Mesendoderm (in vitro differentiated cells): ENCODE measurements around the gene CPLANE2.

Experiments
- DNase-seq: peaks from one replicate; pipeline ENCODE4 v3.0.0; 2013
- H2AK5ac ChIP-seq: 2 replicates; pipeline ENCODE4 v1.6.1; 2013; ENCODE audit warnings: low read length, inconsistent platforms
- H2BK120ac ChIP-seq: 2 replicates; pipeline ENCODE4 v1.6.1; 2013; ENCODE audit warnings: low read depth, mild to moderate bottlenecking, low read length, moderate library complexity, mixed read lengths
- H2BK15ac ChIP-seq: replicated peaks from 2 replicates; pipeline ENCODE4 v1.6.1; 2013; ENCODE audit warnings: low read depth, mild to moderate bottlenecking, moderate library complexity
- H2BK5ac ChIP-seq: 2 replicates; pipeline ENCODE4 v1.6.1; 2013; ENCODE audit warnings: low read length, inconsistent platforms
- H3K18ac ChIP-seq: 2 replicates; pipeline ENCODE4 v1.6.1; 2013; ENCODE audit warnings: mild to moderate bottlenecking, low read length, mixed read lengths
- H3K23ac ChIP-seq: one replicate; pipeline ENCODE4 v1.6.1; 2013; ENCODE audit warnings: low read length
- H3K27ac ChIP-seq: 2 replicates; pipeline ENCODE4 v1.5.1; 2013; ENCODE audit warnings: low read depth, mild to moderate bottlenecking, inconsistent platforms, low read length, moderate library complexity
- H3K27me3 ChIP-seq: 2 replicates; pipeline ENCODE4 v1.6.1; 2013; ENCODE audit warnings: low read length, control low read depth, mild to moderate bottlenecking, inconsistent platforms; ENCODE audit not compliant: insufficient read depth, poor library complexity
- H3K36me3 ChIP-seq: 2 replicates; pipeline ENCODE4 v1.6.1; 2013; ENCODE audit warnings: low read length, inconsistent platforms; ENCODE audit not compliant: control insufficient read depth, insufficient read depth
- H3K4ac ChIP-seq: one replicate; pipeline ENCODE4 v1.6.1; 2013; ENCODE audit warnings: low read depth, mild to moderate bottlenecking, low read length, moderate library complexity
- H3K4me1 ChIP-seq: 2 replicates; pipeline ENCODE4 v1.6.1; 2013; ENCODE audit warnings: low read depth, low read length, inconsistent platforms; ENCODE audit not compliant: control insufficient read depth
- H3K4me2 ChIP-seq: 2 replicates; pipeline ENCODE4 v1.6.1; 2013; ENCODE audit warnings: low read length
- H3K4me3 ChIP-seq: 2 replicates; pipeline ENCODE4 v1.5.1; 2013; ENCODE audit warnings: mild to moderate bottlenecking, low read length
- H3K56ac ChIP-seq: one replicate; pipeline ENCODE4 v1.6.1; 2013; ENCODE audit warnings: low read length
- H3K79me1 ChIP-seq: 2 replicates; pipeline ENCODE4 v1.6.1; 2013; ENCODE audit warnings: low read length, inconsistent platforms
- H3K79me2 ChIP-seq: 2 replicates; pipeline ENCODE4 v1.6.1; 2013; ENCODE audit warnings: mild to moderate bottlenecking, low read length; ENCODE audit not compliant: control insufficient read depth, insufficient read depth
- H3K9ac ChIP-seq: 2 replicates; pipeline ENCODE4 v1.6.1; 2013; ENCODE audit warnings: low read length, inconsistent platforms
- H4K5ac ChIP-seq: one replicate; pipeline ENCODE4 v1.6.1; 2013; ENCODE audit warnings: low read length
- H4K8ac ChIP-seq: one replicate; pipeline ENCODE4 v1.6.1; 2013; ENCODE audit warnings: low read depth, mild to moderate bottlenecking, control low read depth, low read length, moderate library complexity
- WGBS: extraction: QIAGEN DNeasy Blood & Tissue Kit; methylation state at CpG from one replicate; pipeline ENCODE4 v1.1.7; 2013; ENCODE audit warnings: low lambda C conversion rate, missing lambda C conversion rate; ENCODE audit not compliant: insufficient coverage; ENCODE audit errors: extremely low coverage; 5-methylcytosine and 5-hydroxymethylcytosine counted together

The CPLANE2 gene

DNA sequence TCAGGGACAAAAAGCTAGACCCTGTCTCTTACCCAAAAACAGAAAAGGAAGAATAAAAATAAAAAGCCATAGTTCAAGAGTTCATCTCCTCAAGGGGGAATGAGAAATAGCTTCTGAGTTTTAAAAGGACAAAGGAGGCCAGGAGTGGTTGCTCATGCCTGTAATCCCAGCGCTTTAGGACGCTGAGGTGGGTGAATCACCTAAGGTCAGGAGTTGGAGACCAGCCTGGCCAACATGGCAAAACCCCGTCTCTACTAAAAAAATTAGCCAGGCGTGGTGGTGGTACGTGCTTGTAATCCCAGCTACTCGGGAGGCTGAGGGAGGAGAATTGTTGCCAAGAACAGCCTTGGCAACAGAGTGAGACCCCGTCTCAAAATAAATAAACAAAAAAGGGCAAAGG lies 38.6 kb upstream of the CPLANE2 start:
- no peak overlapping the region for H3K4ac ChIP-seq

GRCh38 chr1:16267690-16268180 lies 30.8 kb upstream of the CPLANE2 start:
- H3K9ac ChIP-seq: no peak overlapping the region
- H3K27me3 ChIP-seq: no peaks in the 10 kb centered on the region
- no peaks in the 10 kb centered on the region for H3K79me2 ChIP-seq
- H2AK5ac ChIP-seq: no peak overlapping the region
- H2BK5ac ChIP-seq: no peak overlapping the region
- H3K4me3 ChIP-seq: no peak overlapping the region
- H4K5ac ChIP-seq: no peak overlapping the region
- H3K4me2 ChIP-seq: no peak overlapping the region
- H3K79me1 ChIP-seq: peaks cover 4% of the 10 kb centered on the region
- H3K27ac ChIP-seq: no peak overlapping the region
- H4K8ac ChIP-seq: no peak overlapping the region
- DNase-seq: no peak
- H3K4me1 ChIP-seq: peaks cover 6% of the 10 kb centered on the region
- H3K36me3 ChIP-seq: no peaks in the 10 kb centered on the region
- no peak overlapping the region for H2BK15ac ChIP-seq
- H3K23ac ChIP-seq: no peak overlapping the region
- no peak overlapping the region for H2BK120ac ChIP-seq
- no peak overlapping the region for H3K56ac ChIP-seq
- H3K4ac ChIP-seq: no peak overlapping the region
- H3K18ac ChIP-seq: no peak overlapping the region

More for the DNA sequence above, 38.6 kb upstream of the CPLANE2 start:
- no peak overlapping the region for H3K4me2 ChIP-seq
- H3K79me1 ChIP-seq: no peaks in the 10 kb centered on the region
- H2BK15ac ChIP-seq: no peak overlapping the region
- no peak overlapping the region for H3K56ac ChIP-seq
- WGBS: no CpG with 5 or more reads among the region's 7 CpGs
- H3K9ac ChIP-seq: no peak overlapping the region
- H2BK120ac ChIP-seq: no peak overlapping the region
- no peak overlapping the region for H4K8ac ChIP-seq
- H3K36me3 ChIP-seq: no peaks in the 10 kb centered on the region
- DNase-seq: no peak
- H3K4me1 ChIP-seq: peaks cover 3% of the 10 kb centered on the region
- no peaks in the 10 kb centered on the region for H3K79me2 ChIP-seq
- no peak overlapping the region for H3K27ac ChIP-seq
- H2BK5ac ChIP-seq: no peak overlapping the region
- H3K27me3 ChIP-seq: no peaks in the 10 kb centered on the region
- no peak overlapping the region for H3K4me3 ChIP-seq
- no peak overlapping the region for H3K18ac ChIP-seq
- H2AK5ac ChIP-seq: no peak overlapping the region
- H4K5ac ChIP-seq: no peak overlapping the region
- H3K23ac ChIP-seq: no peak overlapping the region

- H2BK120ac ChIP-seq: no peak overlapping the region
- DNase-seq: peak; percentile 28
- H3K56ac ChIP-seq: peak overlapping the region; percentile 12
- peaks cover 4% of the 10 kb centered on the region for H3K79me1 ChIP-seq
- no peak overlapping the region for H2AK5ac ChIP-seq
- no peak overlapping the region for H3K4me3 ChIP-seq
- no peaks in the 10 kb centered on the region for H3K79me2 ChIP-seq
- H3K4ac ChIP-seq: no peak overlapping the region
- H2BK15ac ChIP-seq: no peak overlapping the region
- no peaks in the 10 kb centered on the region for H3K36me3 ChIP-seq
- H3K4me2 ChIP-seq: no peak overlapping the region
- no peak overlapping the region for H3K18ac ChIP-seq
- H3K27ac ChIP-seq: no peak overlapping the region
- WGBS: no CpG with 5 or more reads among the region's 4 CpGs
- no peaks in the 10 kb centered on the region for H3K27me3 ChIP-seq
- no peak overlapping the region for H2BK5ac ChIP-seq
- H3K9ac ChIP-seq: no peak overlapping the region
- H3K23ac ChIP-seq: no peak overlapping the region
- peaks cover 6% of the 10 kb centered on the region for H3K4me1 ChIP-seq
- no peak overlapping the region for H4K8ac ChIP-seq
- H4K5ac ChIP-seq: no peak overlapping the region
Observed at GRCh38 chr1:16266411-16267118, 29.6 kb upstream of the CPLANE2 start.

- H3K23ac ChIP-seq: no peak overlapping the region
- H3K4me3 ChIP-seq: no peak overlapping the region
- H4K8ac ChIP-seq: no peak overlapping the region
- H2BK120ac ChIP-seq: no peak overlapping the region
- H2BK15ac ChIP-seq: no peak overlapping the region
- H2BK5ac ChIP-seq: no peak overlapping the region
- no peaks in the 10 kb centered on the region for H3K27me3 ChIP-seq
- H3K18ac ChIP-seq: no peak overlapping the region
- no CpG with 5 or more reads among the region's 1 CpG for WGBS
- H3K56ac ChIP-seq: no peak overlapping the region
- H3K4ac ChIP-seq: no peak overlapping the region
- H3K79me2 ChIP-seq: no peaks in the 10 kb centered on the region
- DNase-seq: no peak
- no peak overlapping the region for H3K4me2 ChIP-seq
- no peaks in the 10 kb centered on the region for H3K36me3 ChIP-seq
- H3K4me1 ChIP-seq: peaks cover 3% of the 10 kb centered on the region
- peaks cover 4% of the 10 kb centered on the region for H3K79me1 ChIP-seq
- H3K27ac ChIP-seq: no peak overlapping the region
- no peak overlapping the region for H4K5ac ChIP-seq
- no peak overlapping the region for H2AK5ac ChIP-seq
- H3K9ac ChIP-seq: no peak overlapping the region
Observed at GRCh38 chr1:16262067-16262466, 25.1 kb upstream of the CPLANE2 start.

- Histone ChIP-seq H2BK15ac (no peak overlapping the region), H3K23ac (no peak overlapping the region), H3K79me1 (no peaks in the 10 kb centered on the region), H3K4me1 (no peaks in the 10 kb centered on the region), H2BK5ac (no peak overlapping the region), H3K56ac (peak overlapping the region; percentile 34), H4K5ac (no peak overlapping the region), H3K4ac (no peak overlapping the region), H3K27ac (peak overlapping the region; percentile 57), H2AK5ac (no peak overlapping the region), H3K4me2 (no peak overlapping the region), H3K79me2 (no peaks in the 10 kb centered on the region), H3K36me3 (no peaks in the 10 kb centered on the region), H3K18ac (no peak overlapping the region), H3K27me3 (no peaks in the 10 kb centered on the region), H3K9ac (no peak overlapping the region), H4K8ac (no peak overlapping the region), H3K4me3 (no peak overlapping the region), H2BK120ac (no peak overlapping the region)
- WGBS: no CpG with 5 or more reads among the region's 1 CpG
- DNase-seq: peak; percentile 89
Observed at GRCh38 chr1:16260814-16261213, 23.8 kb upstream of the CPLANE2 start.

- H3K9ac ChIP-seq: no peak overlapping the region
- H4K5ac ChIP-seq: no peak overlapping the region
- H3K36me3 ChIP-seq: peaks cover 2% of the 10 kb centered on the region
- no peaks in the 10 kb centered on the region for H3K79me1 ChIP-seq
- WGBS: no CpG with 5 or more reads among the region's 9 CpGs
- no peak overlapping the region for H3K4me2 ChIP-seq
- no peak overlapping the region for H3K18ac ChIP-seq
- H3K79me2 ChIP-seq: no peaks in the 10 kb centered on the region
- H3K27me3 ChIP-seq: no peaks in the 10 kb centered on the region
- H3K56ac ChIP-seq: no peak overlapping the region
- no peak overlapping the region for H3K27ac ChIP-seq
- H3K4me1 ChIP-seq: no peaks in the 10 kb centered on the region
- H4K8ac ChIP-seq: no peak overlapping the region
- no peak overlapping the region for H3K23ac ChIP-seq
- H2AK5ac ChIP-seq: no peak overlapping the region
- no peak overlapping the region for H2BK15ac ChIP-seq
- H3K4me3 ChIP-seq: no peak overlapping the region
- H3K4ac ChIP-seq: peak overlapping the region; percentile 25
- H2BK120ac ChIP-seq: no peak overlapping the region
- no peak overlapping the region for H2BK5ac ChIP-seq
- DNase-seq: no peak
Observed at GRCh38 chr1:16258591-16259135, 21.7 kb upstream of the CPLANE2 start.
